Activated CD8-positive, alpha-beta memory T cell treated with anti-CD3 and anti-CD28 coated beads, Interleukin-2, amount 10 ng/mL, durations not matched to agents 7 days and 5 days (primary cell): ENCODE results near the gene ZNF385B. TPM values are rescaled to one million over a fixed set of nuclear protein-coding genes. Genes with fewer than 3 reads are reported as not detected.

Experiments
- ATAC-seq: fragments of 150-1000 bp; cut with Tn5 transposase; one replicate; pipeline ENCODE4 v1.10.0; 2021; ENCODE audit warnings: moderate library complexity
- CTCF ChIA-PET: fragments of 350-600 bp; sonication (Branson Sonifier 250); formaldehyde crosslinking; loops from one replicate; lab custom pipeline; 2021; ENCODE audit warnings: antibody characterized with exemption; lab: Charles Lee
- DNase-seq: peaks from one replicate; pipeline ENCODE4 v3.0.0-alpha.2; 2020
- H3K27ac Mint-ChIP-seq: one replicate; pipeline ENCODE4 v1.8.0; 2021; ENCODE audit warnings: mild to moderate bottlenecking, mixed read lengths
- H3K27me3 Mint-ChIP-seq: one replicate; pipeline ENCODE4 v1.8.0; 2021; ENCODE audit warnings: mixed read lengths
- H3K36me3 Mint-ChIP-seq: one replicate; pipeline ENCODE4 v1.8.0; 2021; ENCODE audit warnings: mild to moderate bottlenecking, mixed read lengths
- H3K4me1 Mint-ChIP-seq: one replicate; pipeline ENCODE4 v1.8.0; 2021; ENCODE audit warnings: mixed read lengths
- H3K4me3 Mint-ChIP-seq: one replicate; pipeline ENCODE4 v1.8.0; 2021; ENCODE audit warnings: mild to moderate bottlenecking, moderate library complexity, mixed read lengths
- H3K9me3 Mint-ChIP-seq: one replicate; pipeline ENCODE4 v1.8.0; 2022; ENCODE audit warnings: low read depth, mixed read lengths
- total RNA-seq, 2 experiments: library from RNA; stranded (reverse); gene quantifications; one replicate each; pipeline ENCODE4 v1.2.3, GENCODE V29; 2021

ZNF385B gene
- total RNA-seq, 2 experiments from 2014 or later, result not detected

DNA sequence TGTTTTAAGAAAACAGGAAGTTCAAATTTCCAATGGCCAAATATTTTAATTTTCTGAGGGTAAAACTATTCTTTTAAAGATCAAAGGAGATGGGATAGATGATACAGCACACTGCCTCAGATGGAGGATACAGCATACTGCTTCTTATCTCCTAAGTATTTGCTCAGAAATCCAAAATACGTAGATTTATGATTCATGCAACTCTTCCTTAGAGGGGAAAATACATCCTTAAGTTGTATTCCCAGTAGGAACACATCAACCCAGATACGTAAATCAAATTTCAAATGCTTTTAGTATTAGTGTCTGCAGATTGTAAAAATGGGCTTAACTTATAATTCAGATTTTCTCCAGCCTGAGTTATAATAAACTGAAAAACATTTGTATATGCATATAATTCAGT lies 235.2 kb downstream of the ZNF385B start:
- Mint-ChIP-seq H3K4me3 (no peak overlapping the region), H3K27me3 (no peaks in the 10 kb centered on the region), H3K36me3 (no peaks in the 10 kb centered on the region), H3K27ac (no peak overlapping the region), H3K4me1 (no peaks in the 10 kb centered on the region), H3K9me3 (no peaks in the 10 kb centered on the region)
- DNase-seq (no peak), ATAC-seq (no peak)
- CTCF ChIA-PET, result no interaction called here

DNA sequence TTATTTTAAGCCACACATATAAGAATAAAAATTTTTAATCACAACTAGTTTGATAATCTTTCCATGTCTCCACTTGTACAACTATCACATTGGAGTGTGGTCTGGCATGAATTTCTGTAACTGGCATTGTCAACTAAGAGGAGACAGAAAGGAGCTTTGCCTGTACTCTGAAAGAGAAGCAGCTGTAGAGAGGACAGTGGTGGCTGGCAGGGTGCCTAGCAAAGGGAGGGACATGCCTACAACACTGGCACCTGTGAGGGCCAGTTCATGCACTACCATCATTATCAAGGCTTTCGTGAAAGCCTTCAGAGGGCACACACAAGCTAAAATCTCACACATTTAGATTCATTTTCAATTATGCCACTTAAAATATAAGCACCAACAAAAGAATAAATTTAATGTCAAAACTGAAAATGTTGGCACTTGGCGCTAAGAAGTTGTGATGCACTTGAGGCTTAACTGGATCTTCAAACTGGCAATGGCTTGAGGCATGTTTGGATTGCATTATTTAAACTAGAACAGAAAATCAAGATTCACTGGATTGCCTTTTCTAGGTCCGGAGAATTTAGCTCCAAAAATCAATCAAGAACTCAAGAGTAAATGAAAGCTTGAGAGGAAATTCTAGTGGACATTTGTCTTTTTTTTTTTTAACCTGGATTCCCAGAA lies 238.6 kb downstream of the ZNF385B start:
- DNase-seq (no peak), ATAC-seq (no peak)
- Mint-ChIP-seq H3K9me3 (no peaks in the 10 kb centered on the region), H3K36me3 (no peaks in the 10 kb centered on the region), H3K4me1 (no peaks in the 10 kb centered on the region), H3K27me3 (no peaks in the 10 kb centered on the region), H3K27ac (no peak overlapping the region), H3K4me3 (no peak overlapping the region)
- CTCF ChIA-PET, result no interaction called here

DNA sequence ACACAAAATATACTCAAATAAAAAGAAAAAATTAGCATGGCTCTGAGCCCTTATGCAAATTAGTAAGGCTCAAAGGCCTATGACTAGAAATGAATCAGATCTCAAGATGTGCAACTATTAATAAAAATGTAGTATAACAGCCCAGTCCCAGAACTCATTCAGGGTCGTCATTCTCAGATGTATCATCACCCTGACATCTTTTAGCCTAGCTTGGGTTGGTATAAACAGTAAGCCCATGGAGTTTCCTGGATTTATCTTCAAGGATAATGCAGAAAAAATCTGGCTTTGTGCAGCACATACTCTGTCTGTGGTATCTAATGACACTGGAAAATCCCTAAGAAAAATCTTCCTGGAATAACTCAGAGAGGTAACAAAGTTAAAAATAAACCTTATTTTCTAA lies 239.3 kb downstream of the ZNF385B start:
- CTCF ChIA-PET, result no interaction called here
- DNase-seq, result no peak
- Mint-ChIP-seq H3K27ac (no peak overlapping the region), H3K9me3 (no peaks in the 10 kb centered on the region), H3K27me3 (no peaks in the 10 kb centered on the region), H3K36me3 (no peaks in the 10 kb centered on the region), H3K4me3 (no peak overlapping the region), H3K4me1 (no peaks in the 10 kb centered on the region)
- no peak for ATAC-seq

DNA sequence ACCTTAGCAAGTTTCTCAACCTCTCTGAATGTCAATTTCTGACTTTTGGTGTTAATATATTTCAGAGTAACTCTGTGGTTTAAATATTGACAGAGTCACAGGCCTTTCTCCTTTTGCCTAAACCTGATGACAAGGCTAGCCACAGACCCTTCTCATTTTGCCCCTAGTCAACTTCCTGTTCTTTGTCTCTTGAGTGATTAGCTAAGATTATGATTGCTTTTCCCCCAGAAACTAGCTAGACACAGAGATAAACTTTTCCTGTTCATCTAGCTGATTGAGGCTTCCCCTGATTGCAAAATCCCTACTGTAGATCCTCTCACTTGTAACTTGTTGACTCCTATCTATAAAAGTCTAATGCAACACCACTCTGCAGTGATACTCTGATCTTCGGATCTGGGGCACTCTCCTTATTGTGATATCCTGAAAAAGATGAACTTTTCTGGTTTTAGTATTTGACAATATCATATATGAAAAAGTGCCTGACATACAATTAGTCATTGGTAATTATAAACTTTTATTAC lies 241.4 kb downstream of the ZNF385B start:
- no peaks in the 10 kb centered on the region for H3K9me3 Mint-ChIP-seq
- no peak overlapping the region for H3K4me3 Mint-ChIP-seq
- ATAC-seq (no peak), DNase-seq (no peak)
- H3K27ac Mint-ChIP-seq, result no peak overlapping the region
- no peaks in the 10 kb centered on the region for H3K27me3 Mint-ChIP-seq
- no peaks in the 10 kb centered on the region for H3K36me3 Mint-ChIP-seq
- CTCF ChIA-PET, result no interaction called here
- H3K4me1 Mint-ChIP-seq, result no peaks in the 10 kb centered on the region

DNA sequence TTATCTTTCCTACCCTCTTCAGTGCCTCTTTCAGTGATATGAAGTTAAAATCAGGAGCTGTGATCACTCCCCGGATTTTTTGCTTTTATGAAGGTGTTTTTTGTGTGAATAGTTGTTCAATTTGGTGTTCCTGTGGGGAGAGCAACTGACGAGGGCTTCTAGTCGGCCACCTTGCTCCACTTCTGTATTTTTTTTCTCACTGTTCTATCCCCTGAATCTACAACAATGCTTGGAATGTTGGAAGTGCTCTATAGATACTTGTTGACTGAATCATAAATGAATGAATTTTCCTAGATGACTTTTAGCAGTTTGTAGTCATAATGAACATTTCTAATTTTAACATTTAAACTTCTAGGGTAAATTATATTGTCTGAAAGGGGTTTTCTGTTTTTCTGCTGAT lies 247.3 kb downstream of the ZNF385B start:
- Mint-ChIP-seq H3K36me3 (no peaks in the 10 kb centered on the region), H3K4me3 (no peak overlapping the region), H3K9me3 (peaks cover 2% of the 10 kb centered on the region), H3K27me3 (no peaks in the 10 kb centered on the region), H3K27ac (no peak overlapping the region), H3K4me1 (no peaks in the 10 kb centered on the region)
- DNase-seq (no peak), ATAC-seq (no peak)
- CTCF ChIA-PET, result no interaction called here

DNA sequence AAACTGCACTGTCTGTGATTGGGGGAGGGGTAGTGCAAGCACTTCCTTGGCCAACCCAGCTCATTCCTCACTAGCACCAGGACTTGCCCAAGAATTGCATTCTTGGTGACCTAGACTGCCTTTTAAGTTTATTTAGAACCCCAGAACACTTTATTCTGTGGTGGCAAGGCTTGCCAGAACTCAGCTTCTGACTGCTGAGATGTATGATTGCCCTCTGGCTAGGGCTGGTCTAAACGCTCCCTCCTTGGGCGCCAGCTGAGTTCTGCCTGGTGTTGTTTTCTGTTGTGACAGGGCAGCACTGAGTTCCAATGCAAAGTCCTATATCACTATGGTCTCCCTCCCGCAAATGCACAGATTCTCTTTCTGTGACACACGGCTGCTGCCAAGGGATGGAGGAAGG lies 247.7 kb downstream of the ZNF385B start:
- H3K4me3 Mint-ChIP-seq, result no peak overlapping the region
- H3K36me3 Mint-ChIP-seq, result no peaks in the 10 kb centered on the region
- DNase-seq (no peak), ATAC-seq (no peak)
- no peaks in the 10 kb centered on the region for H3K27me3 Mint-ChIP-seq
- H3K4me1 Mint-ChIP-seq, result no peaks in the 10 kb centered on the region
- H3K27ac Mint-ChIP-seq, result no peak overlapping the region
- CTCF ChIA-PET, result no interaction called here
- peaks cover 2% of the 10 kb centered on the region for H3K9me3 Mint-ChIP-seq

DNA sequence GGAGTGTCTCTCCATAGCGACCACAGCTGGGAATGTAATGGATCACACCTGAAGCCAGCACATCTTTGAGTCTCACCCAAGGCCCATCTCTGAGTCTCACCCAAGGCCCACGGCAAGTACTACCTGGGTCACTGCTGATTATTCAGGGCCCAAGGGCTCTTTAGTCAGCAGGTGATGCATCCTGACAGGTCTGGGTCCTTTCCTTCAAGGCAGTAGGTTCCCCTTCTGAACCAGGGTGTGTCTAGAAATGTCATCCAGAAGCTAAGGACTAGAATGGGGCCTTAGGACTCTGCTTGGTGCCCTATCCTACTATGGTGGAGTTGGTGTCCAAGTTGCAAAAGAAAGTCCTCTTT lies 248.1 kb downstream of the ZNF385B start:
- CTCF ChIA-PET, result no interaction called here

DNA sequence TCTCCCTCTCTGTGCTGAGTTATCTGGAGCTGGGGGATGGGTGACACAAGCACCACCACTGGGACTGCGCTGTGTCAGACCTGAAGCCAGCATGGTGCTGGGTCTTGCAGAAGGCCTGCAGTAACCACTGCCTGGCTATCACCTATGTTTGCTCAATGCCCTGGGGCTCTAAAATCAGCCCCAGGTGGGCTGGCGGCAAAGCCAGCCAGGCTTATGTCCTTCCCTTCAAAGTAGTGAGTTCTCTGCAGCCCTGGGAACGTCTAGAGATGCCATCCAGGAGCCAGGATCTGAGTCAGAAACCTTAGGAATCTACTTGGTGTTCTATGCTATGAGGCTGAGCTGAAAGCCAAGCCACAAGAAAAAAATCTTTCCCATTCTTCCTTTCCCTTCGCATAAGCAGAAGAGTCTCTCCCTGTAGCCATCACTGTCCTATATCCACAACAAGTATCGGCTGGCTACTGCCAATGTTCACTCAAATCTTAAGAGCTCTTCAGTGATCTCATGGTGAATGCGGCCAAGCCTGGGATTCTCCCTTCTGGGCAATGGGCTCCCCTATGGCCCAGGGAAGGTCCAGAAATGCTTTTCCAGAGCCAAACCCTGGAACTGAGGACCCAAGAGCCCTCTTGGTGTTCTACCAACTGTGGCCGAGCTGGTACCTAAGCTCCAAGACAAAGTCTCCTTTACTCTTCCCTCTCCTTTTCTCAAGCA lies 248.7 kb downstream of the ZNF385B start:
- Mint-ChIP-seq H3K27ac (no peak overlapping the region), H3K27me3 (no peaks in the 10 kb centered on the region), H3K4me1 (no peaks in the 10 kb centered on the region), H3K36me3 (no peaks in the 10 kb centered on the region), H3K4me3 (no peak overlapping the region), H3K9me3 (peaks cover 2% of the 10 kb centered on the region)
- DNase-seq, result no peak
- CTCF ChIA-PET, result no interaction called here
- ATAC-seq, result no peak

More for the DNA sequence above, 248.1 kb downstream of the ZNF385B start:
- Mint-ChIP-seq H3K9me3 (peaks cover 2% of the 10 kb centered on the region), H3K27ac (no peak overlapping the region), H3K4me3 (no peak overlapping the region), H3K36me3 (no peaks in the 10 kb centered on the region), H3K27me3 (no peaks in the 10 kb centered on the region), H3K4me1 (no peaks in the 10 kb centered on the region)
- no peak for DNase-seq
- ATAC-seq, result no peak

DNA sequence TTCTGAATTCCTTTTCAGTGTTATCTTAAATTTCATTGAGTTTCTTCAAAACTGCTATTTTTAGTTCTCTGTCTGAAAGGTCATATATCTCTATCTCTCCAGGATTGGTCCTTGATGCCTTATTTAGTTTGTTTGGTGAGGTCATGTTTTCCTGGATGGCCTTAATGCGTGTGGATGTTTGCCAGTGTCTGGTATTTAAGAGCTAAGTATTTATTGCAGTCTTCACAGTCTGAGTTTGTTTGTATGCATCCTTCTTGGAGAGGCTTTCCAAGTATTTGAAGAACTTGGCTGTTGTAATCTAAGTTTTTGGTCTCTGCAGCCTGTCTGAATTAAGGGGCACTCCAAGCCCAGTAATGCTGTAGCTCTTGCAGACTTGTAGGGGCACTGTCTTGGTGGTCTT lies 249.3 kb downstream of the ZNF385B start:
- H3K4me3 Mint-ChIP-seq, result no peak overlapping the region
- H3K9me3 Mint-ChIP-seq, result peaks cover 2% of the 10 kb centered on the region
- CTCF ChIA-PET, result no interaction called here
- no peak overlapping the region for H3K27ac Mint-ChIP-seq
- no peaks in the 10 kb centered on the region for H3K4me1 Mint-ChIP-seq
- DNase-seq, result no peak
- H3K36me3 Mint-ChIP-seq, result no peaks in the 10 kb centered on the region
- no peaks in the 10 kb centered on the region for H3K27me3 Mint-ChIP-seq
- ATAC-seq, result no peak

DNA sequence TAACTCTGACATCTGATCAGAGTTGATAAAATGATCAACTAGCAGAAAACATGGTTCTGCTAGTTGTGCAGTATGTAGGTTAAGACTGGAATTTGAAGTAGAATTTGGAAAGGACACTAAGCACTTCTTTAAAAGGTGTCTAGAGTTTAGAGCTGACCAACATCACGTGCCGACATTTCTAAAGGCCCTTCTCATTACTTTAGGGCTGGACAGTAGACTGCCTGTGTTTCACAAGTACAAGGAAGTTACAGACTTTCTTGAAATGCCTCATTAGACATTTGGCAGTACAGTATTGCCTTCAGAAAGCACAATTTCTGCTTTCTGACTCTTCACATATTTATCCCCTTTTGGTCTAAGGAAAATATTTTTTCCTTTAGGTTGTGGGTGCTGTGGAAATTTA lies 255.3 kb downstream of the ZNF385B start:
- Mint-ChIP-seq H3K27ac (no peak overlapping the region), H3K4me3 (no peak overlapping the region), H3K27me3 (no peaks in the 10 kb centered on the region), H3K4me1 (no peaks in the 10 kb centered on the region), H3K36me3 (no peaks in the 10 kb centered on the region), H3K9me3 (peaks cover 2% of the 10 kb centered on the region)
- CTCF ChIA-PET, result no interaction called here
- DNase-seq (no peak), ATAC-seq (no peak)

DNA sequence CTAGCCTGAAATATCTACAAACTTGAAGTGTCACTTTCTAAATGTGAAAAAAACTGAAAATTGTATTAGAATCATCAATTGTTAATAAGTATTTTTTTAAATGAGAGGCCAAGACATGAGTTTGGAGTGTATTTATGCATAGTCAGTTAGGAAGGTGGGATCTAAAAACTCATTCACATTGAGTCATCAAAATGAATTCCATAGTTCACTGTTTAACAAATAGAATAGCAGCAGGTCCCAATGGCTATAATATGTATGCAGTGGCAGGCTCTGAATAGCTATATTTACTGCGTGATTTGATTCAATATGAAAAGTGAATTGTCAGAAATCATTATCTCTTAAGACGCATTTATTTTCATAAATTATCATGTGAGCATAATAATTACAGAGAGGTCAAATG lies 256.1 kb downstream of the ZNF385B start:
- no peak for ATAC-seq
- DNase-seq, result no peak
- Mint-ChIP-seq H3K4me3 (no peak overlapping the region), H3K27me3 (no peaks in the 10 kb centered on the region), H3K4me1 (no peaks in the 10 kb centered on the region), H3K9me3 (no peaks in the 10 kb centered on the region), H3K27ac (no peak overlapping the region), H3K36me3 (no peaks in the 10 kb centered on the region)
- CTCF ChIA-PET, result no interaction called here

DNA sequence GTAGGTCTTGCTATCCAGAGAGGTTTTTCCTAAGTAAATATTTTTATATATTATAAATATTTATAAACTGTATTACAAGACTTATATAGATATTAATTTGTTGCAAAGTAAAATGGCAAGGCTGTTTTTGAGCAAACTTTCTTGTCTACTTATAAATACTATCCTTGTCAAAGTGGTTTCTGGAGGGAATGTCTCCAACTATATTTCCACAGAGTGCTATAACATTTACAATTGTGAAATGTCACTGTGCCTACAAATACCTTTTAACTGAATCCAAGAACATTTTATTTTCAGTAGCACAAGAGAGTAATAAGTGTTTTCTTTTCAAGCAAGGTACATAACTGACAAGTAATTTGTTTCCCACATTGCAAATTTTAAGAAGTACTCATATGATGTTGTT lies 256.8 kb downstream of the ZNF385B start:
- Mint-ChIP-seq H3K27me3 (no peaks in the 10 kb centered on the region), H3K27ac (no peak overlapping the region), H3K9me3 (no peaks in the 10 kb centered on the region), H3K4me3 (no peak overlapping the region), H3K36me3 (no peaks in the 10 kb centered on the region), H3K4me1 (no peaks in the 10 kb centered on the region)
- DNase-seq, result no peak
- ATAC-seq, result no peak
- CTCF ChIA-PET, result no interaction called here

DNA sequence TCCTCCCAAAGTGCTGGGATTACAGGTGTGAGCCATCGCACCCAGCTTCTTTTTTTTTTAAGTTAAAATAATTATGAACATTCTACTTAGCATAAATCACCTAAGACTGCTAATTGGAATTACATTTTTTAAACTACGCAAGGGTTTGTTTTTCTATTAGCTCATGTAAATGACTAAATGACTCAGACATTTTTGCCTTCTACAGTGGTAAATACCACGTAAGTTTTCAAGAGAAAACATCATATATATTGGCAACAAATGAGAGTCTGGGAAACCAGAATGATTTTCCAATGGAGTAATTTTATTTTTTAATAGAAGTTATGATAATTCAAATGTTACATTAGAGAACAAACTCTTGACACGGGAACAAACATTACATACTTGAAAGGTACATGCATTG lies 259.0 kb downstream of the ZNF385B start:
- Mint-ChIP-seq H3K4me1 (no peaks in the 10 kb centered on the region), H3K36me3 (no peaks in the 10 kb centered on the region), H3K27me3 (no peaks in the 10 kb centered on the region), H3K27ac (no peak overlapping the region), H3K4me3 (no peak overlapping the region), H3K9me3 (no peaks in the 10 kb centered on the region)
- DNase-seq, result no peak
- CTCF ChIA-PET, result no interaction called here
- ATAC-seq, result no peak

DNA sequence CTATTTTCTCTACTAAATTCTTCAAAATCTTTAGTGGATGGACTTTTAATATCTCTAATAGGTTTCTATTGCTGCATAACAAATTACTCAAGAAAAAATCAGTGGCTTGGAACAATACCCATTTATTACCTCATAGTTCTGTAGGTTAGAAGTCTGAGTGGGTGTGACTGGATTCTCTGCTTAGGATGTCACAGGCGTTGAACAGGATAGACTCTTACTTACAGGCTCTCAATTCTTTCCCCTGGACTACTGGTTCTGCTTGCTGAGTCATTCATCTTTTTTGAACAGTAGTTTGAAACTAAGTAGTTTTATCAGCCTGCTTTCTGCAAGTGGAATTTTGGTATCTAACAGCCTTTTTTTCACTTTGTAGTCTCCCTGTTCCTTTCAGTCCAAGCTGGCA lies 265.4 kb downstream of the ZNF385B start:
- DNase-seq (no peak), ATAC-seq (no peak)
- H3K27me3 Mint-ChIP-seq, result no peaks in the 10 kb centered on the region
- H3K9me3 Mint-ChIP-seq, result no peaks in the 10 kb centered on the region
- no peak overlapping the region for H3K4me3 Mint-ChIP-seq
- no peak overlapping the region for H3K27ac Mint-ChIP-seq
- H3K4me1 Mint-ChIP-seq, result no peaks in the 10 kb centered on the region
- CTCF ChIA-PET, result no interaction called here
- H3K36me3 Mint-ChIP-seq, result no peaks in the 10 kb centered on the region
